Measurements from ENCODE around the gene KLK3.

DNA sequence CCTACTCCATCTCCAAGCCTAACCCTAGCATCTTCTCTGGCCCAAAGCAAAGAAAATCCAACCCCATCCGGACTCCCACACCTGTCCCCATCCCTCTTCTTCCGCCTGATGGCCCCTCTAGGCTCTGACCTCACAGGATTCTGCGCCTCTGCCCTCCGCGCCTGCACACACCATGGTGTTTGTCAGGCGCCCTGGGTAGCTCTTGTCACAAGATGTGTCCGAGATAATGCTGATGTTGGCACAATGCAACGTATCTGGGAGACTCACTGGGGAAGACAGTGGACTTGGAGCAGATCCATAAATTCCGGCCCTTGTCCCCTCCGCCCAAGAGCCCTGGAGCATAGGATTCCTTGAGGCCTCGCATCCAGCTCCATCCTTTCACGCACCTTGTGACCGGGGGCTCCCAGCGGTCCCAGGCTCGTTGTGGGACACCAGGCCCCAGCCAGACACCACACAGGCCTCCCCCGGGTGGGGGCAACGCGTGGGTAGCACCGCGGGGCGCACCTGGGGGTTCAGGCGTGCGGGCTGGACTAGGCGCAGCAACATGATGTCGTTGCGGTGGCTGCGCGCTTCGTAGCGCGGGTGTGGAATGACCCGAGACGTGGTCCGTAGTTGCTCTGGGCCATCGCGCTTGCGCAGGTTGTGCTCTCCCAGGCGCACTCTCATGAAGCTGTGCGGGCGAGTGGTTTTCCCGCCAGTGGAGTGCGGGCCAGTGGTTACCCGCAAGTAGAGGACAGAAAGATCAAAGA is 28.0 kb upstream of the KLK3 start:
- TF ChIP-seq, protein P1, sequence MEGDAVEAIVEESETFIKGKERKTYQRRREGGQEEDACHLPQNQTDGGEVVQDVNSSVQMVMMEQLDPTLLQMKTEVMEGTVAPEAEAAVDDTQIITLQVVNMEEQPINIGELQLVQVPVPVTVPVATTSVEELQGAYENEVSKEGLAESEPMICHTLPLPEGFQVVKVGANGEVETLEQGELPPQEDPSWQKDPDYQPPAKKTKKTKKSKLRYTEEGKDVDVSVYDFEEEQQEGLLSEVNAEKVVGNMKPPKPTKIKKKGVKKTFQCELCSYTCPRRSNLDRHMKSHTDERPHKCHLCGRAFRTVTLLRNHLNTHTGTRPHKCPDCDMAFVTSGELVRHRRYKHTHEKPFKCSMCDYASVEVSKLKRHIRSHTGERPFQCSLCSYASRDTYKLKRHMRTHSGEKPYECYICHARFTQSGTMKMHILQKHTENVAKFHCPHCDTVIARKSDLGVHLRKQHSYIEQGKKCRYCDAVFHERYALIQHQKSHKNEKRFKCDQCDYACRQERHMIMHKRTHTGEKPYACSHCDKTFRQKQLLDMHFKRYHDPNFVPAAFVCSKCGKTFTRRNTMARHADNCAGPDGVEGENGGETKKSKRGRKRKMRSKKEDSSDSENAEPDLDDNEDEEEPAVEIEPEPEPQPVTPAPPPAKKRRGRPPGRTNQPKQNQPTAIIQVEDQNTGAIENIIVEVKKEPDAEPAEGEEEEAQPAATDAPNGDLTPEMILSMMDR (IDR thresholded peaks at IDR 0.05): no peak
- no peak for TF ChIP-seq TCF7L2 (IDR thresholded peaks at IDR 0.05; ENCODE audit: low read depth, low read length)
- TF ChIP-seq SIN3A (IDR thresholded peaks at IDR 0.05; ENCODE audit: borderline replicate concordance, insufficient read depth, low read depth, low read length): no peak
- no peak for TF ChIP-seq POLR2AphosphoS5 (IDR thresholded peaks at IDR 0.05; ENCODE audit: low read depth, low read length)
- TF ChIP-seq, protein P2, sequence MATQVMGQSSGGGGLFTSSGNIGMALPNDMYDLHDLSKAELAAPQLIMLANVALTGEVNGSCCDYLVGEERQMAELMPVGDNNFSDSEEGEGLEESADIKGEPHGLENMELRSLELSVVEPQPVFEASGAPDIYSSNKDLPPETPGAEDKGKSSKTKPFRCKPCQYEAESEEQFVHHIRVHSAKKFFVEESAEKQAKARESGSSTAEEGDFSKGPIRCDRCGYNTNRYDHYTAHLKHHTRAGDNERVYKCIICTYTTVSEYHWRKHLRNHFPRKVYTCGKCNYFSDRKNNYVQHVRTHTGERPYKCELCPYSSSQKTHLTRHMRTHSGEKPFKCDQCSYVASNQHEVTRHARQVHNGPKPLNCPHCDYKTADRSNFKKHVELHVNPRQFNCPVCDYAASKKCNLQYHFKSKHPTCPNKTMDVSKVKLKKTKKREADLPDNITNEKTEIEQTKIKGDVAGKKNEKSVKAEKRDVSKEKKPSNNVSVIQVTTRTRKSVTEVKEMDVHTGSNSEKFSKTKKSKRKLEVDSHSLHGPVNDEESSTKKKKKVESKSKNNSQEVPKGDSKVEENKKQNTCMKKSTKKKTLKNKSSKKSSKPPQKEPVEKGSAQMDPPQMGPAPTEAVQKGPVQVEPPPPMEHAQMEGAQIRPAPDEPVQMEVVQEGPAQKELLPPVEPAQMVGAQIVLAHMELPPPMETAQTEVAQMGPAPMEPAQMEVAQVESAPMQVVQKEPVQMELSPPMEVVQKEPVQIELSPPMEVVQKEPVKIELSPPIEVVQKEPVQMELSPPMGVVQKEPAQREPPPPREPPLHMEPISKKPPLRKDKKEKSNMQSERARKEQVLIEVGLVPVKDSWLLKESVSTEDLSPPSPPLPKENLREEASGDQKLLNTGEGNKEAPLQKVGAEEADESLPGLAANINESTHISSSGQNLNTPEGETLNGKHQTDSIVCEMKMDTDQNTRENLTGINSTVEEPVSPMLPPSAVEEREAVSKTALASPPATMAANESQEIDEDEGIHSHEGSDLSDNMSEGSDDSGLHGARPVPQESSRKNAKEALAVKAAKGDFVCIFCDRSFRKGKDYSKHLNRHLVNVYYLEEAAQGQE (IDR thresholded peaks at IDR 0.05; ENCODE audit: insufficient read depth in 1 of 2, low read depth in 2 of 2, low read length in 1 of 2): no peak
